Tibial nerve (tissue), 4 donors: Measurements from ENCODE around the gene NRSN2. TPM values are rescaled to one million over a fixed set of nuclear protein-coding genes. Genes with fewer than 3 reads are reported as not detected.
A peak's percentile ranks its signal among the peaks of the same experiment; 100 is the strongest.

ENCODE experiments used
- DNase-seq, 2 donors: peaks; one replicate each; pipeline ENCODE4 v3.0.0-alpha.2; 2019; ENCODE audit warnings: low spot score in 2 of 2
- H3K27ac ChIP-seq, 4 donors: fragments of 200-600 bp; sonication (generic) in 3 of 4; one replicate each; pipeline ENCODE4 v1.5.1; 2017 to 2019; ENCODE audit warnings: mild to moderate bottlenecking in 1 of 4
- H3K27me3 ChIP-seq, 2 donors: fragments of 200-600 bp; sonication (generic) in 1 of 2; one replicate each; pipeline versions ENCODE4 v1.5.1 to v1.6.0; 2017 to 2019
- H3K36me3 ChIP-seq, 3 donors: fragments of 200-600 bp; sonication (generic); one replicate each; pipeline ENCODE4 v1.5.1; 2018 to 2019
- H3K4me1 ChIP-seq, 4 donors: fragments of 200-600 bp; sonication (generic) in 3 of 4; one replicate each; pipeline ENCODE4 v1.5.1; 2017 to 2019
- H3K4me3 ChIP-seq, 4 donors: fragments of 200-600 bp; sonication (generic) in 3 of 4; one replicate each; pipeline ENCODE4 v1.5.1; 2017 to 2019; ENCODE audit warnings: mild to moderate bottlenecking in 1 of 4, moderate library complexity in 1 of 4
- H3K9me3 ChIP-seq, 4 donors: fragments of 200-600 bp; sonication (generic) in 3 of 4; one replicate each; pipeline ENCODE4 v1.5.1; 2017 to 2019
- EP300 ChIP-seq, 2 donors: sonication (generic); formaldehyde crosslinking; IDR thresholded peaks; one replicate each; pipeline ENCODE4 v1.6.1; 2017; ENCODE audit warnings: antibody characterized with exemption in 2 of 2, mild to moderate bottlenecking in 1 of 2
- POLR2A ChIP-seq, 2 donors: fragments of 450-650 bp; IDR thresholded peaks; one replicate each; pipeline ENCODE4 v1.6.1; 2017; ENCODE audit warnings: antibody characterized with exemption in 2 of 2, mild to moderate bottlenecking in 2 of 2, moderate library complexity in 2 of 2
- WGBS, 2 donors: methylation state at CpG; one replicate each; pipeline ENCODE4 v1.1.5; 2018; 5-methylcytosine and 5-hydroxymethylcytosine counted together
- total RNA-seq, 4 donors: library from RNA; depleted of rRNA; stranded (reverse); fragments of >200 nt; gene quantifications; one replicate each; pipeline ENCODE4 v1.1.0, GENCODE V29; 2016
- TF ChIP-seq, protein P1 (sequence below), 5 experiments: fragments of 200-600 bp in 3 of 5; fragments of 450-650 bp in 2 of 5; sonication (generic) in 3 of 5; IDR thresholded peaks; one replicate each; pipeline ENCODE4 v1.5.1; 2016 to 2019; ENCODE audit warnings: antibody characterized with exemption in 5 of 5, mild to moderate bottlenecking in 3 of 5, moderate library complexity in 2 of 5

The NRSN2 gene, protein sequence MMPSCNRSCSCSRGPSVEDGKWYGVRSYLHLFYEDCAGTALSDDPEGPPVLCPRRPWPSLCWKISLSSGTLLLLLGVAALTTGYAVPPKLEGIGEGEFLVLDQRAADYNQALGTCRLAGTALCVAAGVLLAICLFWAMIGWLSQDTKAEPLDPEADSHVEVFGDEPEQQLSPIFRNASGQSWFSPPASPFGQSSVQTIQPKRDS
- total RNA-seq = 10 to 100 TPM; 20.6 to 34.1 (median 26.2) TPM

DNA sequence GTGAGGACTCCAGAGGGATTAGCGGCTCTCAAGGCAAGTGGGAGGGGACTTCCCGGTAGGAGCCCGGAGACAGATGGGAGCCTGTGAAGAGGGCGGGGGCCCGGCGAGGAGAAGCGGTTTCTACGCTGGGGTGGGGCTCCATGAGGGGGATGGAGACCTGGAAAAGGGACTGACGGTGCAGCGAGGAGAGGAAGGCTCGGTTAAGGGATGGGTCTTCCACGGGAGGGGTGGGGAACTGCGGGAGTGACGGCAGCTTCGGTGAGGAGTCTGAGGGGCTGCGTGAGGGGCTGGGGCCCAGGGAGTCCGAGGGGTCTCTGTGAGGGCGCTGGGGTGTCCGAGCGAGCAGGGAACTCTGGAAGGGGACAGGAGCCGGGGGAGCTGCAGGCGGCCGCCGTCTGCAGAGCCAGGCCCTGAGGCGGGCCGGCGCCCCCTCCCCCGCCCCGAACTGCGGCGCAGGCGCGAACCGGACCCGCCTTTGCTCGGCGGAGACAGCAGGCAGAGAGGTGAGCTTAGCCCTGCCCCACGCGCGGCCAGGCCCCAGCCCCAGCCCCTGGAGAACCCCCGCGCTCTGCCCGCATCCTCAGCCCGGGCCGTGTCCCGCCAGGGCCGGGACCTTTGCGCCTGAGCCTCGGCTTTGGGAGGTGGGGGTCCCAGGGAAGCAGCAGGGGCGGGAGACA is at the start of gene NRSN2:
Gene NRSN2 (plus strand): TSS at position 472 of the 677 bp plus-strand sequence. CDS start 2,533 bp downstream, outside the sequence.
- H3K27ac ChIP-seq = peak within 1 kb of the TSS; percentile 81 to 98 (median 86)
- TF ChIP-seq POLR2A (IDR thresholded peaks at IDR 0.05) (peak in 1 of 2 donors; percentile 42), EP300 (IDR thresholded peaks at IDR 0.05) (peak in 1 of 2 donors; percentile 51)
- TF ChIP-seq, protein P1, sequence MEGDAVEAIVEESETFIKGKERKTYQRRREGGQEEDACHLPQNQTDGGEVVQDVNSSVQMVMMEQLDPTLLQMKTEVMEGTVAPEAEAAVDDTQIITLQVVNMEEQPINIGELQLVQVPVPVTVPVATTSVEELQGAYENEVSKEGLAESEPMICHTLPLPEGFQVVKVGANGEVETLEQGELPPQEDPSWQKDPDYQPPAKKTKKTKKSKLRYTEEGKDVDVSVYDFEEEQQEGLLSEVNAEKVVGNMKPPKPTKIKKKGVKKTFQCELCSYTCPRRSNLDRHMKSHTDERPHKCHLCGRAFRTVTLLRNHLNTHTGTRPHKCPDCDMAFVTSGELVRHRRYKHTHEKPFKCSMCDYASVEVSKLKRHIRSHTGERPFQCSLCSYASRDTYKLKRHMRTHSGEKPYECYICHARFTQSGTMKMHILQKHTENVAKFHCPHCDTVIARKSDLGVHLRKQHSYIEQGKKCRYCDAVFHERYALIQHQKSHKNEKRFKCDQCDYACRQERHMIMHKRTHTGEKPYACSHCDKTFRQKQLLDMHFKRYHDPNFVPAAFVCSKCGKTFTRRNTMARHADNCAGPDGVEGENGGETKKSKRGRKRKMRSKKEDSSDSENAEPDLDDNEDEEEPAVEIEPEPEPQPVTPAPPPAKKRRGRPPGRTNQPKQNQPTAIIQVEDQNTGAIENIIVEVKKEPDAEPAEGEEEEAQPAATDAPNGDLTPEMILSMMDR (IDR thresholded peaks at IDR 0.05) = no peak
- peak in 1 of 2 donors; percentile 37 for DNase-seq
- H3K4me3 ChIP-seq = peak within 1 kb of the TSS; percentile 51 to 83 (median 66)
- H3K36me3 ChIP-seq = peaks cover 0 to 18% (median 0%) of the 10 kb centered on the region in 3 donors
- no peaks in the 10 kb centered on the region for H3K27me3 ChIP-seq
- peaks cover 0 to 3% (median 0%) of the 10 kb centered on the region in 4 donors for H3K9me3 ChIP-seq
- 1 to 3% methylated on average over 30 to 37 of the region's 50 CpGs for WGBS, 2 donors
- peaks cover 0 to 13% (median 5%) of the 10 kb centered on the region in 4 donors for H3K4me1 ChIP-seq

DNA sequence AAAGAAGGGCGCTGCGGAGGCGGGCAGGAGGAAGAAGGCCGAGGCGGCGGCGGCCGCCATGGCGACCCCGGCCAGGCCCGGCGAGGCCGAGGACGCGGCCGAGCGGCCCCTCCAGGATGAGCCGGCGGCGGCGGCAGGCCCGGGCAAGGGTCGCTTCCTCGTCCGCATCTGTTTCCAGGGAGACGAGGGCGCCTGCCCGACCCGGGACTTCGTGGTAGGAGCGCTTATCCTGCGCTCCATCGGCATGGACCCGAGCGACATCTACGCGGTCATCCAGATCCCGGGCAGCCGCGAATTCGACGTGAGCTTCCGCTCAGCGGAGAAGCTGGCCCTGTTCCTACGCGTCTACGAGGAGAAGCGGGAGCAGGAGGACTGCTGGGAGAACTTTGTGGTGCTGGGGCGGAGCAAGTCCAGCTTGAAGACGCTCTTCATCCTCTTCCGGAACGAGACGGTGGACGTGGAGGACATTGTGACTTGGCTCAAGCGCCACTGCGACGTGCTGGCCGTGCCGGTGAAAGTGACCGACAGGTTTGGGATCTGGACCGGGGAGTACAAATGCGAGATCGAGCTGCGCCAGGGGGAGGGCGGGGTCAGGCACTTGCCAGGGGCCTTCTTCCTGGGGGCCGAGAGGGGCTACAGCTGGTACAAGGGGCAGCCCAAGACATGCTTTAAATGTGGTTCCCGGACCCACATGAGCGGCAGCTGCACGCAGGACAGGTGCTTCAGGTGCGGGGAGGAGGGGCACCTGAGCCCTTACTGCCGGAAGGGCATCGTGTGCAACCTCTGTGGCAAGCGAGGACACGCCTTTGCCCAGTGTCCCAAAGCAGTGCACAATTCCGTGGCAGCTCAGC is 48.8 kb upstream of the NRSN2 start:
- TF ChIP-seq POLR2A (IDR thresholded peaks at IDR 0.05) (no peak), EP300 (IDR thresholded peaks at IDR 0.05) (peak in 1 of 2 donors; percentile 74)
- TF ChIP-seq, protein P1 (IDR thresholded peaks at IDR 0.05) = no peak
- 0 to 1% methylated on average over 54 to 63 of the region's 75 CpGs for WGBS, 2 donors
- Histone ChIP-seq H3K9me3 (no peaks in the 10 kb centered on the region), H3K27ac (peak overlapping the region; percentile 98 to 100 (median 98)), H3K4me3 (peak overlapping the region; percentile 84 to 99 (median 92)), H3K4me1 (peaks cover 0 to 46% (median 31%) of the 10 kb centered on the region in 4 donors), H3K27me3 (no peaks in the 10 kb centered on the region), H3K36me3 (no peaks in the 10 kb centered on the region)
- peak in 1 of 2 donors; percentile 34 for DNase-seq

DNA sequence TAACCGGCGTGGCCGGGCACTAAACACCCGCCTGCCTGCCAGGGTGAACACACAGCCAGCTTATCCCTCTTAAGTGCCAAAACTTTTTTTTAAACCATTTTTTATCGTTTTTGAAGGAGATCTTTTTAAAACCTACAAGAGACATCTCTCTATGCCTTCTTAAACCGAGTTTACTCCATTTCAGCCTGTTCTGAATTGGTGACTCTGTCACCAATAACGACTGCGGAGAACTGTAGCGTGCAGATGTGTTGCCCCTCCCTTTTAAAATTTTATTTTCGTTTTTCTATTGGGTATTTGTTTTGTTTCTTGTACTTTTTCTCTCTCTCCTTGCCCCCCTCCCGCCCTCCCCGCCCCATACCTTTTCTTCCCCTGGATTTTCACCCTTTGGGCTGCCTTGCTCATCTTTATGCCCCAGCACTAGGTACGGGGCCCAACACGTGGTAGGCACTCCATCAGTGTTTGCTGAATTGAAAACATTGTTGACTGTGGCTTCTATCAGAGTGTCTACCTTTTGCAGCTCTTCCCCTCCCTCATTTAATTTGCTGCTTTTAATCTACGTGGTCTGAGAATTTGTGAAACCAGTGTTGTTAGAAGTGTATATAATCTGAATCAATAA is 48.0 kb upstream of the NRSN2 start:
- Histone ChIP-seq H3K4me3 (peak overlapping the region; percentile 84 to 99 (median 92)), H3K27ac (peak overlapping the region; percentile 98 to 100 (median 98))

DNA sequence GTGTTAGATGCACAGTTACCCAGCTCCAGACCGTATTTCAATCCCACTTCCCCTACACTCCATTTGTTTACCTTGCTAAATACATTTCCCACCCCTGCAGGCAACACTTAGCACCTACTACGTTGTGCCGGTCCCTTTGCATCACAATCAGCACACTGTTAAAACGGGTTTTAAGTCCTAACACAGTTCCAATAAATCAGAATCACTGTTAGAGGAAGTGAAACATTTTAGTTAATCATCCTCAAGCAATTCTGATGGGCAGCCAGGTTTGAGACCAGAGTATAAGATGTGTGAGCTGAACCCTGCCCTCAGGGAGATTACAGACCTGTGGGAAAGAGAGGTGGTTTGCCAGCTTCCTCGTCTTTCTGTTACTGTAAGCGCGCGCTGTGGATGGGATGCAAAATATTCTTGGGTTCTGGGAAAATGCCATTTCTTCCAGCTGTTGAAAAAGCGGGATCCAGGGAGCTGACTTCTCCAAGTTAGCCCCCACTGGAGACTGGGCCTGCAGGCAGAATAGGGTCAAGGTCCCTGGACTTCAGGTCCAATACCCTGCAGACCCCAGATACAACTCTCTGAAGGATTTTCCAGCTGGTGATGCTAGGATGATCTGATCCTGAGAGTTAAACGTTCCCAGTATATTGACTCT is 46.4 kb upstream of the NRSN2 start:
- 27 to 36% methylated on average over 10 of the region's 10 CpGs for WGBS, 2 donors
- peak overlapping the region in 2 of 4 donors; percentile 53 to 80 for H3K27ac ChIP-seq
- H3K9me3 ChIP-seq = no peaks in the 10 kb centered on the region
- no peak for TF ChIP-seq POLR2A (IDR thresholded peaks at IDR 0.05)
- TF ChIP-seq, protein P1 (IDR thresholded peaks at IDR 0.05) = no peak
- TF ChIP-seq EP300 (IDR thresholded peaks at IDR 0.05) = no peak
- H3K4me1 ChIP-seq = peaks cover 0 to 46% (median 31%) of the 10 kb centered on the region in 4 donors
- H3K4me3 ChIP-seq = peak overlapping the region in 1 of 4 donors; percentile 96
- H3K27me3 ChIP-seq = no peaks in the 10 kb centered on the region
- no peaks in the 10 kb centered on the region for H3K36me3 ChIP-seq
- DNase-seq = no peak

More for the DNA sequence above, 48.0 kb upstream of the NRSN2 start:
- no peak for DNase-seq
- Histone ChIP-seq H3K9me3 (no peaks in the 10 kb centered on the region), H3K4me1 (peaks cover 0 to 46% (median 31%) of the 10 kb centered on the region in 4 donors), H3K27me3 (no peaks in the 10 kb centered on the region), H3K36me3 (no peaks in the 10 kb centered on the region)
- 3% methylated on average over 15 of the region's 15 CpGs for WGBS, 2 donors
- TF ChIP-seq, protein P1 (IDR thresholded peaks at IDR 0.05) = no peak
- TF ChIP-seq EP300 (IDR thresholded peaks at IDR 0.05) (no peak), POLR2A (IDR thresholded peaks at IDR 0.05) (no peak)
